HCT116 (cell line): ENCODE data around the gene SLC4A5. TPM values are rescaled to one million over a fixed set of nuclear protein-coding genes. Genes with fewer than 3 reads are reported as not detected.

Experiments used
- ATAC-seq: fragments of 200-7000 bp; cut with Tn5 transposase; 2 replicates; pipeline ENCODE4 v1.9.1; 2020; ENCODE audit warnings: mild to moderate bottlenecking, moderate library complexity
- BruUV-seq: library from RNA; stranded (reverse); fragments of 400-500 nt; replicated peaks from 2 replicates; lab custom pipeline; 2021; lab: Mats Ljungman, UMichigan
- CTCF ChIA-PET: fragments of 300-600 bp; sonication (Branson Sonifier 250); formaldehyde crosslinking; loops from one replicate; lab custom pipeline; 2021; ENCODE audit warnings: antibody characterized with exemption; lab: Charles Lee
- POLR2A ChIA-PET: fragments of 300-600, 350-600 bp; sonication (Branson Sonifier 250); formaldehyde crosslinking; loops from one replicate; lab custom pipeline; 2021; ENCODE audit warnings: antibody characterized with exemption; lab: Charles Lee
- RAD21 ChIA-PET, 2 experiments: fragments of 300-600 bp; sonication (Branson Sonifier 250); formaldehyde crosslinking; loops; one replicate each; lab custom pipeline; 2023; ENCODE audit warnings: low total read pairs in 2 of 2; ENCODE audit not compliant: uncharacterized antibody in 2 of 2, unreplicated experiment in 2 of 2, low non-redundant PET in 1 of 2; lab: Charles Lee
- DNase-seq: peaks from one replicate; pipeline ENCODE4 v3.0.0-alpha.2; 2010; ENCODE audit warnings: low read depth, low spot score
- H2AFZ ChIP-seq: fragments of 200-600 bp; shearing (Covaris generic), sonication (generic); 2 replicates; pipeline ENCODE4 v1.6.1; 2017; ENCODE audit warnings: low read depth, mixed run types, mixed read lengths, antibody characterized with exemption, low read length; ENCODE audit not compliant: poor library complexity, severe bottlenecking
- H3K27ac ChIP-seq: 2 replicates; pipeline ENCODE4 v1.5.1; 2012; ENCODE audit warnings: low read depth, low read length
- H3K27me3 ChIP-seq: fragments of 200-600 bp; sonication (generic); 2 replicates; pipeline ENCODE4 v1.6.1; 2016; ENCODE audit warnings: mixed run types, low read length, mixed read lengths; ENCODE audit not compliant: insufficient read depth
- H3K36me3 ChIP-seq, 2 experiments: fragments of 200-500 bp in 1 of 2; fragments of 200-600 bp in 1 of 2; sonication (Bioruptor generic) in 1 of 2; sonication (generic) in 1 of 2; 2 replicates each; pipeline versions ENCODE4 v1.5.1 to v1.6.1; 2014 to 2016; ENCODE audit warnings: low read length in 2 of 2, inconsistent platforms in 1 of 2, mixed read lengths in 1 of 2, mixed run types in 1 of 2; ENCODE audit not compliant: insufficient read depth in 2 of 2, control insufficient read depth in 1 of 2
- H3K4me1 ChIP-seq, 2 experiments: fragments of 200-600 bp in 1 of 2; sonication (generic) in 1 of 2; 2 replicates each; pipeline versions ENCODE4 v1.5.1 to v1.6.1; 2012 to 2017; ENCODE audit warnings: low read length in 2 of 2, inconsistent platforms in 1 of 2, mild to moderate bottlenecking in 1 of 2, mixed read lengths in 1 of 2, mixed run types in 1 of 2, moderate library complexity in 1 of 2; ENCODE audit not compliant: insufficient read depth in 2 of 2, control insufficient read depth in 1 of 2
- H3K4me2 ChIP-seq: fragments of 200-600 bp; sonication (generic); 2 replicates; pipeline ENCODE4 v1.6.1; 2017; ENCODE audit warnings: mixed run types, low read length, mixed read lengths
- H3K4me3 ChIP-seq, 2 experiments: fragments of 200-600 bp in 1 of 2; sonication (generic) in 1 of 2; replicated peaks in 1 of 2; 2 replicates each; pipeline ENCODE4 v1.5.1; 2011 to 2016; ENCODE audit warnings: low read length in 2 of 2, control low read depth in 1 of 2, low read depth in 1 of 2, mild to moderate bottlenecking in 1 of 2, mixed read lengths in 1 of 2, mixed run types in 1 of 2
- H3K79me2 ChIP-seq: fragments of 200-600 bp; sonication (generic); 2 replicates; pipeline ENCODE4 v1.6.1; 2017; ENCODE audit warnings: mild to moderate bottlenecking, mixed run types, low read length, moderate library complexity, mixed read lengths; ENCODE audit not compliant: insufficient read depth
- H3K9ac ChIP-seq: fragments of 200-600 bp; sonication (generic); 2 replicates; pipeline ENCODE4 v1.6.1; 2016; ENCODE audit warnings: low read length, mixed read lengths
- H3K9me2 ChIP-seq: fragments of 200-600 bp; sonication (generic), shearing (Covaris generic); 2 replicates; pipeline ENCODE4 v1.6.1; 2017; ENCODE audit warnings: mixed run types, mild to moderate bottlenecking, moderate library complexity; ENCODE audit not compliant: insufficient read depth
- H3K9me3 ChIP-seq, 2 experiments: fragments of 200-500 bp in 1 of 2; fragments of 200-600 bp in 1 of 2; sonication (Bioruptor generic) in 1 of 2; sonication (generic) in 1 of 2; 2 replicates each; pipeline ENCODE4 v1.6.1; 2014 to 2017; ENCODE audit warnings: low read length in 2 of 2, mixed read lengths in 2 of 2, inconsistent platforms in 1 of 2, low read depth in 1 of 2, mild to moderate bottlenecking in 1 of 2, mixed run types in 1 of 2, moderate library complexity in 1 of 2; ENCODE audit not compliant: control insufficient read depth in 1 of 2, insufficient read depth in 1 of 2
- H4K20me1 ChIP-seq: fragments of 200-600 bp; sonication (generic), shearing (Covaris generic); 2 replicates; pipeline ENCODE4 v1.6.1; 2017; ENCODE audit warnings: mixed run types, mild to moderate bottlenecking, moderate library complexity; ENCODE audit not compliant: insufficient read depth
- ATF3 ChIP-seq: IDR thresholded peaks from 2 replicates; pipeline ENCODE4 v1.6.1; 2012
- FOSL1 ChIP-seq: IDR thresholded peaks from 2 replicates; pipeline ENCODE4 v1.6.1; 2012; ENCODE audit warnings: low read depth
- REST ChIP-seq: IDR thresholded peaks from 2 replicates; pipeline ENCODE4 v1.6.1; 2012; ENCODE audit warnings: low read depth
- SP1 ChIP-seq: IDR thresholded peaks from 2 replicates; pipeline ENCODE4 v1.6.1; 2012; ENCODE audit warnings: low read depth
- TCF7L2 ChIP-seq: IDR thresholded peaks from 2 replicates; pipeline ENCODE4 v1.7.0; 2011; ENCODE audit warnings: borderline replicate concordance, inconsistent platforms; ENCODE audit not compliant: insufficient read depth, insufficient read length; ENCODE audit errors: extremely low read depth
- ZNF274 ChIP-seq: fragments of 200-500 bp; sonication (Bioruptor generic); IDR thresholded peaks from 2 replicates; pipeline ENCODE4 v1.6.1; 2014; ENCODE audit warnings: mild to moderate bottlenecking, low read depth, low read length, inconsistent platforms
- intact Hi-C: fragments of 100-400 bp; cut with micrococcal nuclease; formaldehyde crosslinking; loops from 2 replicates; pipeline ENCODE4 v1.10.0; 2022
- total RNA-seq: library from RNA; stranded (reverse); gene quantifications from one replicate; pipeline ENCODE4 v1.2.1, GENCODE V29; 2021; ENCODE audit not compliant: unreplicated experiment

Gene SLC4A5
- total RNA-seq, 1 experiment from 2014 or later = 0.91 TPM

- intact Hi-C loops = no loop called here
- H2AFZ ChIP-seq = no peak overlapping the region
- no peaks in the 10 kb centered on the region for H3K4me1 ChIP-seq
- no peak for DNase-seq
- H3K9ac ChIP-seq = no peak overlapping the region
- H4K20me1 ChIP-seq = no peaks in the 10 kb centered on the region
- H3K79me2 ChIP-seq = no peaks in the 10 kb centered on the region
- H3K4me3 ChIP-seq = no peak overlapping the region
- no peaks in the 10 kb centered on the region for H3K36me3 ChIP-seq
- RAD21 ChIA-PET = no interaction called here
- H3K9me3 ChIP-seq = no peaks in the 10 kb centered on the region
- ATAC-seq = no peak
- POLR2A ChIA-PET = no interaction called here
- no peak overlapping the region for H3K4me2 ChIP-seq
- CTCF ChIA-PET = interaction anchor here (1.1 kb wide), 1 partner anchor 12 kb away, joined by 3 read pairs; no protein-coding TSS in a partner anchor
- H3K27ac ChIP-seq = no peak overlapping the region
- no peaks in the 10 kb centered on the region for H3K9me2 ChIP-seq
- no peak for TF ChIP-seq TCF7L2
- no peak for TF ChIP-seq SP1
- no peak for TF ChIP-seq ATF3
- no peak for TF ChIP-seq FOSL1
- TF ChIP-seq ZNF274 = no peak
- no peak for TF ChIP-seq REST
- no TSS peak for BruUV-seq
- H3K27me3 ChIP-seq = no peaks in the 10 kb centered on the region
These were observed 4.1 kb upstream of the SLC4A5 start for GRCh38 chr2:74347303-74347702.
